ENCODE data around the gene INTS15.

DNA sequence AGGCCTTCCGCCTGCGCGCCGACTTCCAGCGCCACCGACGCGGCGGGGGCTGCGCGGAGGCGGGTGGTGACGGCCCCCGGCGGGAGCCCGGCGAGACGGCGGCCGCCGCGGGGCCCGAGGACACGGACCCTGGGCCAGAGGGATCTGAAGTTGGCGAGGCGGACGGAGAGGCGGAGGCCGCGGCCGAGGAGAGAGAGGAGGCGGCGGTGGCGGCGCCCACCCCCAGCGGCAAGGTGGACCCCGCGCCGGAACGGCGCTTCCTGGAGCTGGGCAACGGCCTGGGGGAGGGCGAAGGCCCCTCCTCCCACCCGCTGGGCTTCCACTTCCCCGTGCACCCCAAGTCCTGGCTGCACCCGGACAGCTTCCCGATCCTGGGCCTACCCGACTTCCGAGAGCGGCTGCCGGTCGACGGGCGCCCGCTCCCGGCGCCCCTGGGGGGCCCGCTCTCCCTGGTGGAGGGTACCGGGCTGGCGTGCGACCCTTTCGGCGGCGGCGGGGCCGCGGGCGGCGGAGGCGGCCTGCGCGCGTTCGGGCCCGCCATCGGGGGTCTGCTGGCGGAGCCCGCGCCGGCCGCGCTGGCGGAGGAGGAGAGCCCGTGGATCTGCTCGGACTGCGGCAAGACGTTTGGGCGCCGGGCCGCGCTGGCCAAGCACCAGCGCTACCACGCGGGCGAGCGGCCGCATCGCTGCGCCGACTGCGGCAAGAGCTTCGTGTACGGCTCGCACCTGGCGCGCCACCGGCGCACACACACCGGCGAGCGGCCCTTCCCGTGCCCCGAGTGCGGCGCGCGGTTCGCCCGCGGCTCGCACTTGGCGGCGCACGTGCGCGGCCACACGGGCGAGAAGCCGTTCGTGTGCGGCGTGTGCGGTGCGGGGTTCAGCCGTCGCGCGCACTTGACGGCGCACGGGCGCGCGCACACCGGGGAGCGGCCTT lies 63.5 kb downstream of the INTS15 start:
- TF ChIP-seq POLR2AphosphoS5 (IDR thresholded peaks at IDR 0.05; ENCODE audit: low read depth, low read length): no peak
- TF ChIP-seq, protein P1, sequence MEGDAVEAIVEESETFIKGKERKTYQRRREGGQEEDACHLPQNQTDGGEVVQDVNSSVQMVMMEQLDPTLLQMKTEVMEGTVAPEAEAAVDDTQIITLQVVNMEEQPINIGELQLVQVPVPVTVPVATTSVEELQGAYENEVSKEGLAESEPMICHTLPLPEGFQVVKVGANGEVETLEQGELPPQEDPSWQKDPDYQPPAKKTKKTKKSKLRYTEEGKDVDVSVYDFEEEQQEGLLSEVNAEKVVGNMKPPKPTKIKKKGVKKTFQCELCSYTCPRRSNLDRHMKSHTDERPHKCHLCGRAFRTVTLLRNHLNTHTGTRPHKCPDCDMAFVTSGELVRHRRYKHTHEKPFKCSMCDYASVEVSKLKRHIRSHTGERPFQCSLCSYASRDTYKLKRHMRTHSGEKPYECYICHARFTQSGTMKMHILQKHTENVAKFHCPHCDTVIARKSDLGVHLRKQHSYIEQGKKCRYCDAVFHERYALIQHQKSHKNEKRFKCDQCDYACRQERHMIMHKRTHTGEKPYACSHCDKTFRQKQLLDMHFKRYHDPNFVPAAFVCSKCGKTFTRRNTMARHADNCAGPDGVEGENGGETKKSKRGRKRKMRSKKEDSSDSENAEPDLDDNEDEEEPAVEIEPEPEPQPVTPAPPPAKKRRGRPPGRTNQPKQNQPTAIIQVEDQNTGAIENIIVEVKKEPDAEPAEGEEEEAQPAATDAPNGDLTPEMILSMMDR (IDR thresholded peaks at IDR 0.05): no peak
